MM.1S (cell line): ENCODE measurements around the gene MRPL54.

Experiments
- EZH2 ChIP-seq: fragments of 300-600 bp; sonication (generic); optimal IDR thresholded peaks from 2 replicates; pipeline ENCODE3; 2017; ENCODE audit warnings: low read depth, mild to moderate bottlenecking, antibody characterized with exemption, low read length, mixed read lengths
- TF ChIP-seq, protein P1 (sequence below): fragments of 300-600 bp; sonication (generic); IDR thresholded peaks from 2 replicates; pipeline ENCODE4 v1.5.1; 2016; ENCODE audit warnings: antibody characterized with exemption, low read length, mixed read lengths

DNA sequence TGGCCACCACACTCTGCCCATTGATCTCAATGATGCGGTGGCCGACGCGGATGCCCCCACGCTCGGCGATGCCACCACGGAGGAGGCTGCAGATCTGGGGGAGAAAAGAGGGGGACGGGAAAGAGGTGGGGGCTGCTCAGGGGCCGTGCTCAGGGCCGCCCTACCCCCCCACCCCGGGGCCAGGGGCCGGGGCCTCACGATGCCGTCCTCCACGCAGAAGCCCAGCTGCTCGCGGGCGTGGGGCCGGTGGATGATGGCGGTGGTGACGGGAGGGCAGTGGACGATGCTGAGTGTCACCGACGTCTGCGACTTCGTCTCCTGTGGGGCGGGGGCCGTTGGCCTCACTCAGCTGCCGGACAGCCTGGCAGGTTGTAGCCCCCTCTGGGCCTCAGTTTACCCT, 11.2 kb upstream of the MRPL54 start:
- TF ChIP-seq, protein P1, sequence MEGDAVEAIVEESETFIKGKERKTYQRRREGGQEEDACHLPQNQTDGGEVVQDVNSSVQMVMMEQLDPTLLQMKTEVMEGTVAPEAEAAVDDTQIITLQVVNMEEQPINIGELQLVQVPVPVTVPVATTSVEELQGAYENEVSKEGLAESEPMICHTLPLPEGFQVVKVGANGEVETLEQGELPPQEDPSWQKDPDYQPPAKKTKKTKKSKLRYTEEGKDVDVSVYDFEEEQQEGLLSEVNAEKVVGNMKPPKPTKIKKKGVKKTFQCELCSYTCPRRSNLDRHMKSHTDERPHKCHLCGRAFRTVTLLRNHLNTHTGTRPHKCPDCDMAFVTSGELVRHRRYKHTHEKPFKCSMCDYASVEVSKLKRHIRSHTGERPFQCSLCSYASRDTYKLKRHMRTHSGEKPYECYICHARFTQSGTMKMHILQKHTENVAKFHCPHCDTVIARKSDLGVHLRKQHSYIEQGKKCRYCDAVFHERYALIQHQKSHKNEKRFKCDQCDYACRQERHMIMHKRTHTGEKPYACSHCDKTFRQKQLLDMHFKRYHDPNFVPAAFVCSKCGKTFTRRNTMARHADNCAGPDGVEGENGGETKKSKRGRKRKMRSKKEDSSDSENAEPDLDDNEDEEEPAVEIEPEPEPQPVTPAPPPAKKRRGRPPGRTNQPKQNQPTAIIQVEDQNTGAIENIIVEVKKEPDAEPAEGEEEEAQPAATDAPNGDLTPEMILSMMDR, result no peak
- no peak for TF ChIP-seq EZH2
